CD4-positive, alpha-beta T cell (primary cell): ENCODE results near the gene MTG2. TPM values are rescaled to one million over a fixed set of nuclear protein-coding genes. Genes with fewer than 3 reads are reported as not detected.

Experiments used
- ATAC-seq: fragments of 200-7000 bp; cut with Tn5 transposase; one replicate; pipeline ENCODE4 v1.10.0; 2022; ENCODE audit warnings: mild to moderate bottlenecking; ENCODE audit not compliant: poor library complexity
- CTCF ChIA-PET: fragments of 350-600 bp; sonication (Branson Sonifier 250); formaldehyde crosslinking; loops from one replicate; lab custom pipeline; 2021; ENCODE audit warnings: antibody characterized with exemption, inconsistent platforms; lab: Charles Lee
- POLR2A ChIA-PET: fragments of 350-600 bp; sonication (Branson Sonifier 250); formaldehyde crosslinking; loops from one replicate; lab custom pipeline; 2021; ENCODE audit warnings: antibody characterized with exemption, inconsistent platforms; lab: Charles Lee
- DNase-seq, 14 experiments: peaks; one replicate each; pipeline ENCODE4 v3.0.0-alpha.2; 2013 to 2020; ENCODE audit warnings: mixed read lengths in 2 of 14
- H3K27ac ChIP-seq, 2 donors: one replicate each; pipeline versions ENCODE4 v1.5.1 to v1.7.0; 2013; ENCODE audit warnings: low read length in 2 of 2, low read depth in 1 of 2, mild to moderate bottlenecking in 1 of 2
- H3K27me3 ChIP-seq, 2 experiments: 1 replicate in 1 of 2; 2 replicates in 1 of 2; pipeline versions ENCODE4 v1.6.1 to v1.7.0; 2013; ENCODE audit warnings: low read length in 2 of 2, control low read depth in 1 of 2, mild to moderate bottlenecking in 1 of 2, moderate library complexity in 1 of 2; ENCODE audit not compliant: insufficient read depth in 2 of 2, control insufficient read depth in 1 of 2
- H3K36me3 ChIP-seq: one replicate; pipeline ENCODE4 v1.6.1; 2013; ENCODE audit warnings: low read length, control low read depth; ENCODE audit not compliant: insufficient read depth
- H3K4me1 ChIP-seq: one replicate; pipeline ENCODE4 v1.6.1; 2013; ENCODE audit warnings: low read length, control low read depth; ENCODE audit not compliant: insufficient read depth
- H3K4me3 ChIP-seq: one replicate; pipeline ENCODE4 v1.5.1; 2013; ENCODE audit warnings: mild to moderate bottlenecking, low read length, moderate library complexity
- H3K9me3 ChIP-seq, 2 experiments: 1 replicate in 1 of 2; 2 replicates in 1 of 2; pipeline versions ENCODE4 v1.6.1 to v1.7.0; 2013; ENCODE audit warnings: low read length in 2 of 2, mild to moderate bottlenecking in 2 of 2, control low read depth in 1 of 2, moderate library complexity in 1 of 2; ENCODE audit not compliant: control insufficient read depth in 1 of 2, insufficient read depth in 1 of 2
- H3K27ac Mint-ChIP-seq: one replicate; pipeline ENCODE4 v1.8.0; 2020; ENCODE audit warnings: mixed read lengths
- H3K27me3 Mint-ChIP-seq: one replicate; pipeline ENCODE4 v1.8.0; 2021; ENCODE audit warnings: mixed read lengths
- H3K36me3 Mint-ChIP-seq: one replicate; pipeline ENCODE4 v1.8.0; 2021; ENCODE audit warnings: low read depth, mixed read lengths
- H3K4me1 Mint-ChIP-seq: one replicate; pipeline ENCODE4 v1.8.0; 2021; ENCODE audit warnings: low read depth, mixed read lengths
- H3K4me3 Mint-ChIP-seq: one replicate; pipeline ENCODE4 v1.8.0; 2020; ENCODE audit warnings: mild to moderate bottlenecking, mixed read lengths
- H3K9me3 Mint-ChIP-seq: one replicate; pipeline ENCODE4 v1.8.0; 2020; ENCODE audit warnings: mixed read lengths
- intact Hi-C, 2 experiments: fragments of 100-400 bp; cut with DNase I in 1 of 2; cut with micrococcal nuclease in 1 of 2; formaldehyde crosslinking; loops; one replicate each; pipeline versions ENCODE4 v1.15.1 to v1.9.0; 2023 to 2025; cut with DNase I, micrococcal nuclease
- total RNA-seq, 174 experiments: library from RNA in 2 of 174; stranded (reverse) in 2 of 174; gene quantifications; one replicate each; pipeline ENCODE4 v1.2.3 and lab custom pipeline; 2021 to 2026
- TF ChIP-seq, protein P1 (sequence below): fragments of 200-600 bp; IDR thresholded peaks from one replicate; pipeline ENCODE4 v1.8.0; 2022; ENCODE audit warnings: antibody characterized with exemption, mild to moderate bottlenecking

Gene MTG2
- total RNA-seq, 2 experiments from 2014 or later = 9.5 to 9.9 TPM

DNA sequence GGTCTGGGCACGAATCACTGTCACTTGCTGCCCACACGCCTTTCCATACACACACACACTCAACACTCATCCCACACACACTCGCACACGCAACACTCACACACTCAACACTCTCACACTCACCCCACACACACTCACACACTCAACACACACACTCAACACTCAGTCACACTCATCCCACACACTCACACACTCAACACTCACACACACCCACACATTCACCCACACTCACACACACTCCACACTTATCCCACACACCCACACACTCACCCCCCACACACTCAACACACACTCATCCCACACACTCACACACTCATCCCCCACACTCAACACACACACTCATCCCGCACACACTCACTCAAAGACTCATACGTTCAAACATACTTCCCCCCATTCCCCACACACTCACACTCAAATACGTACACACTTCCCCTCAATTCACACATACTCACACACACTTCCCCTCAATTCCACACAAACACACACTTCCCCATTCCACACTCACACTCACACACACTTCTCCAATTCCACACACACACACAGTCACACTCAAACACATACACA is 46.2 kb downstream of the MTG2 start:
- H3K4me1 ChIP-seq = no peaks in the 10 kb centered on the region
- no peak overlapping the region for H3K27ac Mint-ChIP-seq
- no peaks in the 10 kb centered on the region for H3K36me3 ChIP-seq
- no peak overlapping the region for H3K27ac ChIP-seq
- H3K4me1 Mint-ChIP-seq = no peaks in the 10 kb centered on the region
- H3K4me3 ChIP-seq = no peak overlapping the region
- ATAC-seq = no peak
- H3K36me3 Mint-ChIP-seq = no peaks in the 10 kb centered on the region
- peaks cover 0 to 33% of the 10 kb centered on the region in 2 experiments for H3K9me3 ChIP-seq
- ChIA-PET POLR2A (no interaction called here), CTCF (no interaction called here)
- peaks cover 0 to 2% of the 10 kb centered on the region in 2 experiments for H3K27me3 ChIP-seq
- H3K4me3 Mint-ChIP-seq = no peak overlapping the region
- H3K9me3 Mint-ChIP-seq = no peaks in the 10 kb centered on the region
- intact Hi-C loops = no loop called here
- peaks cover 27% of the 10 kb centered on the region for H3K27me3 Mint-ChIP-seq
- no peak for DNase-seq
- TF ChIP-seq, protein P1, sequence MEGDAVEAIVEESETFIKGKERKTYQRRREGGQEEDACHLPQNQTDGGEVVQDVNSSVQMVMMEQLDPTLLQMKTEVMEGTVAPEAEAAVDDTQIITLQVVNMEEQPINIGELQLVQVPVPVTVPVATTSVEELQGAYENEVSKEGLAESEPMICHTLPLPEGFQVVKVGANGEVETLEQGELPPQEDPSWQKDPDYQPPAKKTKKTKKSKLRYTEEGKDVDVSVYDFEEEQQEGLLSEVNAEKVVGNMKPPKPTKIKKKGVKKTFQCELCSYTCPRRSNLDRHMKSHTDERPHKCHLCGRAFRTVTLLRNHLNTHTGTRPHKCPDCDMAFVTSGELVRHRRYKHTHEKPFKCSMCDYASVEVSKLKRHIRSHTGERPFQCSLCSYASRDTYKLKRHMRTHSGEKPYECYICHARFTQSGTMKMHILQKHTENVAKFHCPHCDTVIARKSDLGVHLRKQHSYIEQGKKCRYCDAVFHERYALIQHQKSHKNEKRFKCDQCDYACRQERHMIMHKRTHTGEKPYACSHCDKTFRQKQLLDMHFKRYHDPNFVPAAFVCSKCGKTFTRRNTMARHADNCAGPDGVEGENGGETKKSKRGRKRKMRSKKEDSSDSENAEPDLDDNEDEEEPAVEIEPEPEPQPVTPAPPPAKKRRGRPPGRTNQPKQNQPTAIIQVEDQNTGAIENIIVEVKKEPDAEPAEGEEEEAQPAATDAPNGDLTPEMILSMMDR = no peak

DNA sequence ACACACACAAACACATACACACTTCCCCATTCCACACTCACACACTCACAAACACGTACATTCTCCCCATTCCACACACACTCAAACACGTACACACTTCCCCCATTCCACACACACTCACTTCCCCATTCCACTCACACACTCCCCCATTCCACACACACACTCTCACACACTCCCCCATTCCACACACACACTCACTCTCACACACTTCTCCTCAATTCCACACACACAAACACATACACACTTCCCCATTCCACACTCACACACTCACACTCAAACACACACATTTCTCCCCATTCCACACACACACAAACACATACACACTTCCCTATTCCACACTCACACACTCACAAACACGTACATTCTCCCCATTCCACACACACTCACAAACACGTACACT is 46.8 kb downstream of the MTG2 start:
- no peak overlapping the region for H3K27ac ChIP-seq
- H3K4me1 Mint-ChIP-seq = no peaks in the 10 kb centered on the region
- H3K27me3 ChIP-seq = peaks cover 0 to 2% of the 10 kb centered on the region in 2 experiments
- ChIA-PET POLR2A (no interaction called here), CTCF (no interaction called here)
- H3K4me3 ChIP-seq = no peak overlapping the region
- intact Hi-C loops = no loop called here
- H3K4me3 Mint-ChIP-seq = no peak overlapping the region
- no peaks in the 10 kb centered on the region for H3K9me3 Mint-ChIP-seq
- peaks cover 23% of the 10 kb centered on the region for H3K27me3 Mint-ChIP-seq
- DNase-seq (no peak), ATAC-seq (no peak)
- no peaks in the 10 kb centered on the region for H3K36me3 ChIP-seq
- no peaks in the 10 kb centered on the region for H3K36me3 Mint-ChIP-seq
- H3K27ac Mint-ChIP-seq = no peak overlapping the region
- H3K9me3 ChIP-seq = peaks cover 0 to 34% of the 10 kb centered on the region in 2 experiments
- H3K4me1 ChIP-seq = no peaks in the 10 kb centered on the region
- TF ChIP-seq, protein P1 = no peak

DNA sequence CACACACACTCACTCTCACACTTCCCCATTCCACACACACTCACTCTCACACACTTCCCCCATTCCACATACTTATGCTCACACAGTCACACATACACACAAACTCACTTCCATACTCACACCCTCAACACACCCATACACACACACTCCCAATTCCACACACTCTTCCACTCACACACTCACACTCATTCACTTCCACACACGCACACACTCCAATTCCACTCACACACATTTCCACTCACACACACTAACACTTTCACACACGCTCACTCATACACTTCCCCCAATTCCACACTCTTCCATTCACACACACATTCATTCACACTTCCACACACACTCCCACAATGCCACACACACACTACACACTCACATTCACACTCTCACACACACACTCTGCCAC is 47.4 kb downstream of the MTG2 start:
- H3K9me3 Mint-ChIP-seq = no peaks in the 10 kb centered on the region
- intact Hi-C loops = no loop called here
- no peak overlapping the region for H3K27ac Mint-ChIP-seq
- H3K27me3 Mint-ChIP-seq = peaks cover 17% of the 10 kb centered on the region
- Histone ChIP-seq H3K36me3 (no peaks in the 10 kb centered on the region), H3K27me3 (peaks cover 0 to 2% of the 10 kb centered on the region in 2 experiments), H3K4me1 (no peaks in the 10 kb centered on the region), H3K9me3 (peaks cover 0 to 34% of the 10 kb centered on the region in 2 experiments), H3K27ac (no peak overlapping the region), H3K4me3 (no peak overlapping the region)
- H3K4me3 Mint-ChIP-seq = no peak overlapping the region
- DNase-seq (no peak), ATAC-seq (no peak)
- H3K4me1 Mint-ChIP-seq = no peaks in the 10 kb centered on the region
- TF ChIP-seq, protein P1 = no peak
- no peaks in the 10 kb centered on the region for H3K36me3 Mint-ChIP-seq
- POLR2A ChIA-PET = no interaction called here
- CTCF ChIA-PET = no interaction called here
